ENCODE measurements around the gene PHF14.

DNA sequence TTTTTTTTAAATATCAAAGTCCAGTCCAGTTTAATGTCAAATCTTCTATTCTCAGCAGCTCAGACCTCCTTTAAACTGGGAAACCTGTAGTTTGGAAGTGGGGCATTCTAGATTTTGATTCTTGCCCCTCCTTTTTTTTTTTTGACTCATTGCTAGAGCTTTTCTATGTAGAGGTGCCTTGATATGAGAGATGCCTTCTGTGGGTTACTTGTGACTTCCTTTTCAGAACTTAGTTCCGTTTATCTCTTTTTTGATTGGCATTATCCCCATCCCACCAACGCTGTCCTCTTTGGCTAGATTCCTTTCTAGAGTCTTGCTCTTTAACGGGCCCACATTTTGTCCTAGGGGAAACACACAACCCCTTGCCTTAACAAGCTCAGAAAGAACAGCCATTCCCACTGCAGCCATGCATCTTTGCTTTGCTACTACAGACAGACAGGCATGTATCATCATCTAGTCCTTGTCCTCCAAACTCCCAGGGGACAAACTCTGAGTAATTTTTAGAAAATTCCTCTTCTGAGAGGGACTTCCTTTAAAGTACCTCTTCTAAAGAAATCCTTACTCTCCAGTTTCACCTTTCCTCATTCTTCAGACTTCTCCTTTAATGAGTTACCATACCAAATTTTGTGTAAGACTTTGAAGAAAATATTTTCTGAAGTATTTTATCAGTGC lies 153.6 kb downstream of the PHF14 start:
- TF ChIP-seq, protein P1, sequence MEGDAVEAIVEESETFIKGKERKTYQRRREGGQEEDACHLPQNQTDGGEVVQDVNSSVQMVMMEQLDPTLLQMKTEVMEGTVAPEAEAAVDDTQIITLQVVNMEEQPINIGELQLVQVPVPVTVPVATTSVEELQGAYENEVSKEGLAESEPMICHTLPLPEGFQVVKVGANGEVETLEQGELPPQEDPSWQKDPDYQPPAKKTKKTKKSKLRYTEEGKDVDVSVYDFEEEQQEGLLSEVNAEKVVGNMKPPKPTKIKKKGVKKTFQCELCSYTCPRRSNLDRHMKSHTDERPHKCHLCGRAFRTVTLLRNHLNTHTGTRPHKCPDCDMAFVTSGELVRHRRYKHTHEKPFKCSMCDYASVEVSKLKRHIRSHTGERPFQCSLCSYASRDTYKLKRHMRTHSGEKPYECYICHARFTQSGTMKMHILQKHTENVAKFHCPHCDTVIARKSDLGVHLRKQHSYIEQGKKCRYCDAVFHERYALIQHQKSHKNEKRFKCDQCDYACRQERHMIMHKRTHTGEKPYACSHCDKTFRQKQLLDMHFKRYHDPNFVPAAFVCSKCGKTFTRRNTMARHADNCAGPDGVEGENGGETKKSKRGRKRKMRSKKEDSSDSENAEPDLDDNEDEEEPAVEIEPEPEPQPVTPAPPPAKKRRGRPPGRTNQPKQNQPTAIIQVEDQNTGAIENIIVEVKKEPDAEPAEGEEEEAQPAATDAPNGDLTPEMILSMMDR (IDR thresholded peaks at IDR 0.05): no peak
- TF ChIP-seq POLR2A (IDR thresholded peaks at IDR 0.05) (no peak), POLR2AphosphoS5 (IDR thresholded peaks at IDR 0.05) (no peak)
